K562 (cell line): ENCODE data around the gene PLEKHA8.

Experiments used
- CCNT2 ChIP-seq: IDR thresholded peaks from 2 replicates; pipeline ENCODE4 v1.6.1; 2011; ENCODE audit warnings: borderline replicate concordance, low read depth, mild to moderate bottlenecking, moderate library complexity, mixed read lengths, low read length; ENCODE audit not compliant: insufficient read length; ENCODE audit errors: extremely low read depth
- TAF1 ChIP-seq: IDR thresholded peaks from 2 replicates; pipeline ENCODE4 v1.6.1; 2011; ENCODE audit warnings: mild to moderate bottlenecking, low read length, moderate library complexity; ENCODE audit not compliant: insufficient read depth, control insufficient read depth, severe bottlenecking; ENCODE audit errors: extremely low read depth
- ZC3H4 ChIP-seq: sonication (generic); formaldehyde crosslinking; IDR thresholded peaks from 2 replicates; pipeline ENCODE4 v1.9.0; 2021; ENCODE audit warnings: missing genetic modification reagents, borderline replicate concordance
- TF ChIP-seq, protein P1 (sequence below), 2 experiments: fragments of 450-650 bp; formaldehyde crosslinking in 1 of 2; IDR thresholded peaks; 2 replicates each; pipeline versions ENCODE4 v1.4.0 to v1.6.1; 2014 to 2020; ENCODE audit warnings: mild to moderate bottlenecking in 2 of 2, borderline replicate concordance in 1 of 2, low read depth in 1 of 2

- TF ChIP-seq ZC3H4 (CRISPR knock-in tag) (no peak), CCNT2 (no peak), TAF1 (no peak)
- TF ChIP-seq, protein P1, sequence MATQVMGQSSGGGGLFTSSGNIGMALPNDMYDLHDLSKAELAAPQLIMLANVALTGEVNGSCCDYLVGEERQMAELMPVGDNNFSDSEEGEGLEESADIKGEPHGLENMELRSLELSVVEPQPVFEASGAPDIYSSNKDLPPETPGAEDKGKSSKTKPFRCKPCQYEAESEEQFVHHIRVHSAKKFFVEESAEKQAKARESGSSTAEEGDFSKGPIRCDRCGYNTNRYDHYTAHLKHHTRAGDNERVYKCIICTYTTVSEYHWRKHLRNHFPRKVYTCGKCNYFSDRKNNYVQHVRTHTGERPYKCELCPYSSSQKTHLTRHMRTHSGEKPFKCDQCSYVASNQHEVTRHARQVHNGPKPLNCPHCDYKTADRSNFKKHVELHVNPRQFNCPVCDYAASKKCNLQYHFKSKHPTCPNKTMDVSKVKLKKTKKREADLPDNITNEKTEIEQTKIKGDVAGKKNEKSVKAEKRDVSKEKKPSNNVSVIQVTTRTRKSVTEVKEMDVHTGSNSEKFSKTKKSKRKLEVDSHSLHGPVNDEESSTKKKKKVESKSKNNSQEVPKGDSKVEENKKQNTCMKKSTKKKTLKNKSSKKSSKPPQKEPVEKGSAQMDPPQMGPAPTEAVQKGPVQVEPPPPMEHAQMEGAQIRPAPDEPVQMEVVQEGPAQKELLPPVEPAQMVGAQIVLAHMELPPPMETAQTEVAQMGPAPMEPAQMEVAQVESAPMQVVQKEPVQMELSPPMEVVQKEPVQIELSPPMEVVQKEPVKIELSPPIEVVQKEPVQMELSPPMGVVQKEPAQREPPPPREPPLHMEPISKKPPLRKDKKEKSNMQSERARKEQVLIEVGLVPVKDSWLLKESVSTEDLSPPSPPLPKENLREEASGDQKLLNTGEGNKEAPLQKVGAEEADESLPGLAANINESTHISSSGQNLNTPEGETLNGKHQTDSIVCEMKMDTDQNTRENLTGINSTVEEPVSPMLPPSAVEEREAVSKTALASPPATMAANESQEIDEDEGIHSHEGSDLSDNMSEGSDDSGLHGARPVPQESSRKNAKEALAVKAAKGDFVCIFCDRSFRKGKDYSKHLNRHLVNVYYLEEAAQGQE (IDR thresholded peaks at IDR 0.05; ENCODE audit: borderline replicate concordance) = no peak
- TF ChIP-seq, protein P1 (CRISPR knock-in tag; IDR thresholded peaks at IDR 0.05; ENCODE audit: low read depth) = no peak
Measured at GRCh38 chr7:30177965-30178364, 149.8 kb downstream of the PLEKHA8 start.
